HG02763 (cell line): ENCODE results near the gene CDYL.
A peak's percentile ranks its signal among the peaks of the same experiment; 100 is the strongest.

Experiments
- ATAC-seq: cut with Tn5 transposase; IDR thresholded peaks from one replicate; pipeline ENCODE4 v1.9.1; 2021; ENCODE audit warnings: mild to moderate bottlenecking, moderate library complexity; ENCODE audit not compliant: unreplicated experiment

Gene CDYL

GRCh38 chr6:4930025-4930691 is 154.0 kb downstream of the CDYL start:
- no peak for ATAC-seq

DNA sequence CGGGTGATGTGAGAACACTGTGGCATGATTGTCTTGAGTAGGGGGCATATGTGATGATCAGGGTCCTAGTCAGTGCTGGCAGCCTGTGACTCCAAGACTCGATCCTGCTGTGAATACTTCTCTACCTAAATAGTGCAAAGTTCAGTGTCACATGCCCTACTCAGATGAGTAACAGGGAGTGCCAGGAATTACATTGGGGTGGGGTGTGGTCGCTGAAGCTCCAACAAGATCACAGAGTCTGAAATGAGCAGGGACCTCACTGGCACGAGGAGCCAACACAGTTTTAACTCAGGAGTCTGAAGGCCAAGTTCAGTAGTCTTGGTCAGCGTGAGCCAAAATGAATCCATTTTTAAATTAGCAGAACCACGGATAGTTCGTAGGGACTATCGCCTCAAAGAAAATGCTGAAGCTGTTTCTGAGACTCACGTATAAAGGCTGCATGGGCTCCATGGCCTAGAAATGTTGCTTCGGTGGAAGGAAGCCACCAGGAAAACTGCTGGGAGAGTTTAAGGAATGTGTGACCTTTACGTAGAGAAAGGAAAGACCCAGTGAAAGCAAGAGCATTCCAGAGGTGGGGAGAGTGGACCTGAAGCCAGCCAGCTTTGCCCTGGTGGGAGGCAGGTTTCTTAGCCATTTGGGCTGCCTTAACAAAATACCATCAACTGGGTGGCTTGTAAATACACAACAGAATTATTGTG is 155.5 kb downstream of the CDYL start:
- no peak for ATAC-seq

DNA sequence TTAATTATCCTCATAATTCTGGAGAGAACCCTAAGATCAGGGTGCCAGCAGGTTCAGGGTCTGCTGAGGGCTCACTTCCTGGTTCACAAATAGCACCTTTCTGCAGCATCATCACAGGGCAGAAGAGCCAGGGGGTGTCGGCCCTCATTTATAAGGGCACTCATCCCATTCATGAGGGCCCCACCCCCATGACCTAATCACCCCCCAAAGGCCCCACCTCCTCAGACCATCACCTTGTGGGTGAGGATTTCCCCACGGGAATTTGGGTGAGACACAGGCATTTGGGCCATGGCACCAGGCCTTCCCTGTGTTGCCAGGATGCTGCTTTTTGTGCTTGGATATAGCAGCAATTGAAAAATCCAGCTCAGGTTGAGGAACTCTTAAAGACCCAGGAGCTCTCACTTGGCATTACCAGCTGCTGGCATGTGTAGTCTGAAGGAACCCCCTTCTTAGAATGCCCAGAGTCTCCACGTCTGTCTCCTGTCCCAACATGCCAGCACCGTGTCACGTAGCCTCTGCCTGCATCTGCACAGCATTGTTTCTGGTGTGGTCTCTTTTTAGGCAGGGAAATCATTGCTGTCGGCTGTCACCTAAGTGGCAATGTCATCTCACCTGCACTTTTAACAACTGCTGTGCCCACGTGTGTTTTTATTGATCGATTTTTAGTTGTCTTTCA is 156.2 kb downstream of the CDYL start:
- no peak for ATAC-seq

DNA sequence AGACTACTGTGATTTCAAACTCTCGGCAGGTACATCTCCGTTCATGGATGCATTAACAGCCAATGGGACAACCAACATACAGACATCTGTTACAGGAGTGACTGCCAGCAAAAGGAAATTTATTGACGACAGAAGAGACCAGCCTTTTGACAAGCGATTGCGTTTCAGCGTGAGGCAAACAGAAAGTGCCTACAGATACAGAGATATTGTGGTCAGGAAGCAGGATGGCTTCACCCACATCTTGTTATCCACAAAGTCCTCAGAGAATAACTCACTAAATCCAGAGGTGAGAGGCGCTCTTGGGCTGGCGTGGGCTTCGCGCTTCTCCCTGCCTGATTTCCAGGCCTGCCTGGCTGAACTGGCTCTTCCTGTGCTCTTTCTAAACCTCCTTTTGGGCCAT is 159.3 kb downstream of the CDYL start:
- no peak for ATAC-seq

DNA sequence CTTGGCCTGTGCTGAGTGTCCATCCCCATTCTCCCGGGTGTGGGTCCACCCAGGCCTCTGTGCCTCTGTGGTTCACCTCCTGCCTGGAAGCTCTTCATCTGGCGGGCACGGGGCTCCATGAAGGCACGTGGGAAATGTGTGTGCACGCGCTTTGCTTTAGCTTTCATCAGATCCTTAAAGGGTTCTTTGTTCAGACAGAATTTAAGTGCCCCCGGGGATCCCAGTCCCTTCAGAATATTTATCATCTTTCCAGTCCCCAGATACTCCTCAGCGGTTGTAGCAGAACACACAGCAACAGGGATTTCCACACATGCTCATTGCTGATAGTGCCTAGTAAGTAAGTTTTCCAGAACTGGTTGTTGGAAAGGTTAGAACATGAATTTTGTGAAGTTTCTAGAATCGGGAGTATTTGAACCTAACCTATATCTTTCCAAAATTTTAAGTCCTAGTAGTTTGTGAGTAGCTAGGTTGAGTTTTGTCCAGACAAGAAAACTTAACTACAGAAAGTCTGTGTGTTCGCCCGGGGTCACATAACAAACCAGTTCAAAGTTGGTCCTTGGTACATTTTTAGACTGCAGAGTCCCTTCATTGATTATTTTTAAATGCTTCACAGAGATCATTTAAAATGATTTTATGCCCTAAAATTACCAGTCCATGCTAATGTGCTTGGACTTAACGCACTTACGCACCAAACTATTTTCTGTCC is 159.9 kb downstream of the CDYL start:
- ATAC-seq, result no peak

- no peak for ATAC-seq
Observed at GRCh38 chr6:4936681-4937041, 160.5 kb downstream of the CDYL start.

GRCh38 chr6:4937414-4937813 is 161.2 kb downstream of the CDYL start:
- ATAC-seq, result no peak

DNA sequence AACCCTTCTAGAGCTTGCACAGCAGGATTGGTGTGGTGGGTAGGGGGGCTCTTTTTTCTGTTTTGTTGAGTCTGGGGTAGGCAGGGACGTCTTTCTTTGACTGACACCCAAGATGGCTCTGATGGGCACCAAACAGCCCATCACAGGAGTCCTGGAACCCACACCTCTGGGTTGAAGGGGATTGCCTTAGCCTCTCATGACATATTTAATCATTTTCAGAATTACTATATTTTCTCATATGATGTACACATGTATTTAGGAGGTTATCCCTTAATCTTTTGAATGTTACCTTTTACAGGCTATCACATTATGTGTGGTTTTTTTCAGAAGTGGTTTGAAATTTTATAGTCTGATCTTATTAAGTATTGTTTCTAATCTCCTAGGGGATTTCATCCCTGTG is 163.0 kb downstream of the CDYL start:
- ATAC-seq, result no peak

DNA sequence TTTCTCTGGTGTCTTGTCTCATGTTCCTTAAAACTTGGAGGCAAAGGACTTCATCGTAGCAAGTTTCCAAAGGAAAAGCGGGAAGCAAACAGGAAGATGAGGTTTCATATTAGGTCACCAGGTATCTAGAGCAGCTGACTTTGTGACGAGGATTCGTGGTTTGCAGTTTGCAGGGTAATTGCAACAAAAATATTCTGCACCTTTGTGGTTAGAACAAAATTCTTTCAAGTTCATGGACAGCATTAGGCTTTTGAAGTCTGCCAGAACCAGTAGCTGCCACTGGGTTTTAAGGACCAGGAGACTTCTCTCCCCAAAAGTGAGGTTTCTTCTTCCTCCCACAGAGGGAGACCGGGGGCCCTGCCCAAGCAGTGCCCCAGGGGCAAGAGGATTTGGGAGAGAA is 164.2 kb downstream of the CDYL start:
- ATAC-seq, result no peak

DNA sequence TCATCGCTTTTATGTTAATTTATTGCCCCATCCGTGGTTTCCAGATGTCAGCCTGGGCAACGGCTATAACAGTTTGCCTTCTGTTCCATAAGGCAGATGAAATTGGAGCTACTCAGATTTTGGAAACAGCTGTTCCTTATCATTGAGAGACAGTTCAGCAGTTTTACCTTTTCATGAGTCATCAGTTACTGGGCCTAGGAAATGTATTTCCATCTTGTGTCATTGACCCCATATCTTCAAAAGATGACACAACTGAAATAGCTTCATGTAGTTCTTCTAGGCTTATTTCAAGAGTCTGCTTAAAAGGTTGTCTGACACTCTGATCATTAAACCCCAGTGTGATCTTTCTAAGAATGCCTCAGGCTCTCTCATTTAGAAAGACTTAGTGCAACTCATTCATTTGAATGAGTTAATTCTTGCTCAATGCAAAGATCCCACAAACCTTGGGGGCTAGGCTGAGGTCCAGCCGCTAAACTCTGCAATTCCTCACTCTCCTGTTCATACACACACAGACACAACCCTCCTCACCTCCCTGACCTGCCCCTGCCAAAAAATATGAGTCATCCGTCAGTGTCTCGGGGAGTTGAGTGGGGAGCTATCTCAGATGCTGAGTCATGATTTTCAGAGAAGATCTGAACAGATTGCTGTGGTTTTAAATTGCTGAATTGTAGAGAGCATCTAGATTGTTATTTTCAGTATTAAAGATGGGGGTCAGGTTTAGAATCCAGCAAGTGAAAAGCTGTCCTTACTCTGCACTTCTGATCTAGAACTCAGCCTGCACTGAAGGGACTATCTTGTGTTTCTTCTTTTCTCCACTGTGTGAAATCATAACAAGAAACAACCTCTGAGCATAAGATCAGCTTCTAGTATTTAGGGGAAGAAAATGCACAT is 165.8 kb downstream of the CDYL start:
- peak; percentile 65 for ATAC-seq

- no peak for ATAC-seq
Observed at GRCh38 chr6:4942673-4943009, 166.4 kb downstream of the CDYL start.

- ATAC-seq, result no peak
Observed at GRCh38 chr6:4943716-4944115, 167.5 kb downstream of the CDYL start.

GRCh38 chr6:4944325-4944724 is 168.1 kb downstream of the CDYL start:
- no peak for ATAC-seq

GRCh38 chr6:4946521-4946920 is 170.3 kb downstream of the CDYL start:
- no peak for ATAC-seq

- ATAC-seq, result no peak
Observed at GRCh38 chr6:4947716-4948115, 171.5 kb downstream of the CDYL start.

DNA sequence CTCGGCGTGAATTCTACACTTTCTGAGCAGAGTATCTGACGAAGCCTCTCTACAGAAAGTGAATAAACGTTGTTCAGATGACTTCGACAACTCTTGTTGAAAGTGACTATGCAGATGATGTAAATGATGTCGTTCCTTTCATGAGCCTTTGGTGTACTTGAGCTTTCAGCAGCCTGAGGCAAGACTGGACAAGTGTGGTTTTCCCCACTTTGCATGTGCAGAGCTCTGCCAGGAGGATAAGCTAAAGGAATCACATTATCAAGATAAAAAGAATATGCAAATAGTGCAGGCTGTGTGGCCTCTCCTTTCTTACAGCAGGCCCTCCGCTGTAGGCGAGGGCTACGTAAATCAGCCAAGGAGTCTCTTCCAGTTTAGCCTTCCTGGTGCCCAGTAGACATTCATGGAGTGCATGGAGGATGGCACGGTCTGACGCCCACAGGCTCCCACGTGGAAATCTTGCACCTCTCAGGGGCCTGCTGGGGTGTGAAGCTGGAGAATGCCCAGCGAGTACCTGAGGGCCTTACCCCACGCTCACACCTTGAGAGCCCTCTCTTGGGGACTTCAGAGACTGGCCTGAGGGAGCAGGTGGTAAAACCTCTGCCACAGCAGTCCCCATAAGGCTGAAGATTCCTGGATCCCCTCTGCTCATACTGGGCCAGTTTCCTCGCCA is 172.7 kb downstream of the CDYL start:
- ATAC-seq, result no peak

- no peak for ATAC-seq
Observed at GRCh38 chr6:4950076-4950475, 173.9 kb downstream of the CDYL start.

GRCh38 chr6:4950836-4951533 is 174.8 kb downstream of the CDYL start:
- no peak for ATAC-seq

DNA sequence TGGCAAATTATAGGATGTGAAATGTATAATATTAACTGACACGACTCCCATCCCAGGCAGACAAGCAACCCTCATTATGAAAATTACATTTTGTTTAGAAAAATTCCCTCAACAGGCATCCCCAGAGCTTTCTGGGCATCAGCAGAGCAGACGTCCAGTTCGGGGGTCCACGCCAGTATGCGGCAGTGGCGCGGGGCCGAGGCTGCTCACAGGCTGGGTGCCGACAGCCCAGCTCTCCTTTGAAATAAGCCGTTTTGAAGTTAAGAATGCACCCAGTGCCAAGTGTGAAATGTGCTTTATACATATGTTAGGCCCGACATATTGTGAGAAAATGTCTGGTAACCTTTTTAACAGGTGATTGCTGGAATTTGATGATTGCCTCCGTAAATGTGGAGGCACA is 177.2 kb downstream of the CDYL start:
- ATAC-seq, result no peak

- ATAC-seq, result no peak
Observed at GRCh38 chr6:4956625-4957024, 180.4 kb downstream of the CDYL start.
